HG03439 (cell line): ENCODE measurements around the gene P2RX6.
"Not testable (repeated sequence)": the region's sequence is repeated elsewhere in the genome, so short reads cannot be mapped to it uniquely, and the experiment has no call there.

Experiments used
- ATAC-seq: cut with Tn5 transposase; IDR thresholded peaks from one replicate; pipeline ENCODE4 v1.9.1; 2021; ENCODE audit warnings: mild to moderate bottlenecking, moderate library complexity; ENCODE audit not compliant: unreplicated experiment

The P2RX6 gene

DNA sequence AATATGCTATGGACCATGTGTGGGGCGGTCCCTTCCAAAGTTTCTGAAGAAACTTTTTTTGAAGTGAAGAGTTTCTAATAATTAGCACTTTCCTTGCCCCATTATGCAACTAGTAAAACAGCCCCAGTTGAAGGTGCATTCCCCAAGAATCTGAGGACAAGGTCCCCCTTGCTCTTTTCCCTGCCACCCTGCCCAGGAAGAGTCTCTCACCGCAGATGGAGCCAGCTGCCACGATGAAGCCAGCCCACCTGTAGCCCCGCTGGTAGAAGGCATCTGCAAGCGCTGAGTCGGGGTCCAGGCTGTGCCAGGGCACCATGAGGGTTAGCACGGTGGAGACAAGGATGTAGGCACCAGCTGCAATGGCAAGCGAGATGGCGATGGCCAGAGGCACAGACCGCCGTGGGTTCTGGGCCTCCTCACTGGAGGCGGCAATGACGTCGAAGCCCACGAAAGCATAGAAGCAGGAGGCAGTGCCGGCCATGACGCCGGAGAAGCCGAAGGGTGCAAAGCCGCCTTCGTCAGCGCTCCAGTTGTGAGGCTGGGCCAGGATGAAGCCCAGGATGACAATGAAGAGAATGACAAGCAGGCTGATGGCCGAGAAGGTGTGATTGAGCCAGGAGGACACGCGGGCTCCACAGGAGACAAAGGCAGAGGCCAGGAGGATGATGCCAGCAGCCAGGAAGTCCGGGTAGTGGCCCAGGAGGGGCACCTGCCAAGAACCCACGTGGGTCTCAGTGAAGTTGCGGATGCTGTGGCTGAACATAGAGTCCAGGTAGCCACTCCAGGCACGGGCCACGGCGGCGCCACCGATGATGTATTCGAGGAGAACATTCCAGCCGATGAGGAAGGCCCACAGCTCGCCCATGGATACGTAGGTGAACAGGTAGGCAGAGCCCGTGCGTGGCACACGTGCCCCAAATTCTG lies 15.9 kb downstream of the P2RX6 start:
- no peak for ATAC-seq

DNA sequence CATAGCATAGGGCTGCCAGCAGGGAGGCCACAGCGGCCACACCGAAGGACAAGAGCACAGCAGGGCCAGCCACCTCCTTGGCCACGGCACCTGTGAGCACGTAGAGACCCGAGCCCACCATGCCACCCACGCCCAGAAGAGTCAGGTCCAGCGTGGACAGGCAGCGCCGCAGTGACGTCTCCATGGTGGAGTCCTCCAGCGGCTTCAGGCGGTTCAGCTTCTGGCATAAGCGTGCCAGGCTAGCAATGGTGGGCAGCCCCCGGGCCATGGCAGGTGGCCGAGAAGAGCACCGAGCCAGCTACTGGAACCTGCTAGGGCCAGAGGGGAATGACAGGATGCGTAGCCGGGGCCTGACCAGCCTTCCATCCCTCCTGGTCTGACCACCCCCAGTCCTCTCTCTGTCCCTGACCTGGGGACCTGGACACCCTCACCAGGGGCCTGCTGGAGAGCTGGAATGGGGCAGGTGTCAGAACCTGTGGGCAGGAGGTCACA lies 16.6 kb downstream of the P2RX6 start:
- no peak for ATAC-seq

DNA sequence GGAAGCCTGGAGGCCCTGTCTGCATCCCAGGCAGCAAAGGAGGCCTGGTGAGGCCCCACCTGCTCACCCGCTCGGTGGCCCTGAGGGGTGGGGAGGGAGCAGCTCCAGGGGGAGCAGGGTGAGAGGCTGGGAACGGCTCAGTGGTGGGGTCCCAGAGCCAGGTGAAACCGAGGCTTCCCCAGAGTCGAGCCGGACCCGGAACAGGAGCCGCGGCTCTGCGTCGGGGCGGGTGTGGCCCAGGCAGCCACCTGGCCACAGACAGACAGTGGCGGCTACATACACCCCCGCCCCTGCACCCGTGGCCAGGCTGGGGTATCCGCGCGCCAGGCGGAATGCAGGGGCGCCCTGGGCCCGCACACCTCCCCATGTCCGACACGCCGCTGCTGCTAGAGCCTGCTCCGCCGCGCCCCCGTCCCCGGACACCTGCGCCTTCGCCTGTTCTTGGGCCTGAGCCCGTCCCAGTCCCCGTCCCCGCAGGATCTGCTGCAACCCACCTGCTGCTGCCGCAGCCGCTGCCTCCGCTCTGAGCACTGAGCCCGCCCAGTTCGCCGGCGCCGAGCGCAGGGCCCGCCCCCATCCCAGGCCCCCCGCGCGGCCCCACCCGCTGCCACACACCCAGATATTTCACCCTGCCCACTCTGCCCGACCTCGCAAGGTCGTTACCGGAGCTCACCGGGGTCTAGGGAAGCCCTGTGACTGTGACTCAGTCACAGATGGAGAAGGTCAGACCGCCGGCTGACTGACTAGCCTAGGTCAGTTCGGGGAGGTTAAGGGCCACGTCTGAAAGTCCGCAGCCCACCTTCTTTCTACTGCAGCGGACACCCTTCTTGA lies 17.3 kb downstream of the P2RX6 start, which contains the start of gene SLC7A4:
Gene SLC7A4 (minus strand): TSS at position 525 of the 831 bp plus-strand sequence. CDS start 749 bp downstream, outside the sequence.
- ATAC-seq, result no peak

DNA sequence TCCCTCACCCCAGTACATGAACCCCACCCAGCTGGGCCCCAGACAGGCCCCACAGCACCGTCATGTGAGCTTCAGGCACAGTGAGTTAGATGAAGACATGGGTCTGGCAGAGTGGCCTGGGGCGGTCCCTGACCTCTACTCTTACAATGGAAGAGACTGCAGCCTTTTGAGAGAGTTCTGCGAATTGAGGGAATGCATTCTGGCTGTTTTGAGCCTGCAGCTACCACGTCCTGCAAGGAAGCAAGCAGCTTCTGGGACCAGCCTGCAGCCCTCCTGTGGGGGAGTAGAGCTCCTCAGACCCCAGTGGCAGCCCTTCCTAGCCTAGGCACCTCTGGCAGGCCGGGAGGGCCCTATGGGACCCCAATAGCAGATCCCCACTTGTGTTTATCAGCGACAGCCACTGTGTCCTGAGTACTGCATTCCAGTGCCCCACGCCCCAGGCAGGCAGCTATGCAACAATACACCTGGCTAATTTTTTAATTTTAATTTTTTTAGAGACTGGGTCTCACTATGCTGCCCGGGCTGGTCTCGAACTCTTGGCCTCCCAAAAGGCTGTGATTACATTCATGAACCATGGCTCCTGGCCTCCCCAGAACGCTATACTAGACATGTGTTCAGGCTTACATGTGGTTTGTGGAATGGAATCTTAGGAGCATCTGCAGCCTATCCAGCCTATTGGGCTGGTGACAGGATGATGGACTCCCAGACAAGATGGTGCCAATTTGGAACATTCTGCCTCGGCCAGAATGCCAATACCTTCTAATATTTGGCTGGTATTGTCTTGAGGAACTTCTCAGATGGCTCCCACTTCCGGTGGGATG lies 18.1 kb downstream of the P2RX6 start:
- no peak for ATAC-seq

DNA sequence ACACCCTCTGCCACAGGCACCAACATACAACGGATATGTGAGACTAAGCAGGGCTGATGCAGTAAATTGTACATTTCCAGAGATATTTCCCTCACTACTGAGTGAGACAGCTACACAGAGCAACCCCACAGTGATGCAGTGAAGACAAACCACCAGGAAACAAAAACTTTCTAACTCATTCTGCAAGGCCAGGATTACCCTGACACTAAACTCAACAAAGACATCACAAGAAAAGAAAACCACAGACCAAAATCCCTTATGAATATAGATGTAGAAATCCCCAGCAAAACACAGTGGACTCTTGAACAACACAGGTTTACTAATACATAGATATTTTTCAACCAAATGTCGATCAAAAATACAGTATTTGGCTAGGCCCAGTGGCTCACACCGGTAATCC lies 18.9 kb downstream of the P2RX6 start:
- ATAC-seq, result no peak

DNA sequence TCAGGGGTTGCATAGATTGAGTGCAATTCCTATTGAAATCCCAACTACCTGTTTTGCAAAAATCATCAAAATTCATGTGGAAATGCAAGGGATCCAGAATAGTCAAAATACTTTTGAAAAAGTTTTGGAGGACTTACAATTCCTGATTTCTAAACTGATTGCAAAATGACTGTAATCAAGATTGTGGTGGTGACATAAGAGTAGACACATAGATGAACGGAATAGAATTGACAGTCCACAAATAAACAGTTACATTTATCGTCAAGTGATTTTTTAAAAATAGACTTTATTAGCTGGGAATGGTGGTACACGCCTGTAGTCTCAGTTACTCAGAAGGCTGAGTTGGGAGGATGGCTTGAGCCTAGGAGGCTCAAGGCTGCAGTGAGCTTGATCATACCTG lies 20.0 kb downstream of the P2RX6 start:
- ATAC-seq, result no peak

DNA sequence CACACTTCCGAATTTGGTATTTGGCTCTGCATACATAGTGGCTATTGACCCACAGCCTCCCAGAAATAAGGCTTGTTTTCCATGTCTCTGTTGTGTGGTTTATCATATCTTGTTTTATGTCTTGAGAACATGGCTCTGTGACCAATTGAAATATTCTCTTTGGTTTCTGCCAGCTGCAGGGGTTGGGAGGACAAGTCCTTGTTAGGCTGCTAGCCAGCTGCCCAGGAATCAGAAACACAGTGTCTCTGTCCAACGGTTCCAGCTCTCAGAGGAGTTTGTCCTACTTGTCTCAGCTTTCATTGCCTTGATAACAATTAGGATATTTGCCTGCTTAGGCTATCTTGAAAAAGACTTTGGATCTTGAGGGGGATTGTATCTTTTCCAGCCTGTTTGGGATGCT lies 23.4 kb downstream of the P2RX6 start:
- ATAC-seq, result no peak

DNA sequence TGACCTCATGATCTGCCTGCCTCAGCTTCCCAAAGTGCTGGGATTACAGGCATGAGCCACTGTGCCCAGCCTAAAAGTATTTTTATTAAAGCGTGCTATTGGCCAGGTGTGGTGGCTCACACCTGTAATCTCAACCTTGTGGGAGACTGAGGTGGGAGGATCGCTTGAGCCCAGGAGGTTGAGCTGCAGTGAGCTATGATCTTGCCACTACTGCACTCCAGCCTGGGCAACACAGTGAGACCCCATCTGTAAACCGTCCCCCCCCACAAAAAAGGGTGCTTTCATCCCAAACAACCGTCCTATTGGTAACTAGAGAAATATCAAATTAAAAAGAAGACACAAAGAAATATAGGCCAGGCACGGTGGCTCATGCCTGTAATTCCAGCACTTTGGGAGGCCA lies 24.2 kb downstream of the P2RX6 start:
- not testable (repeated sequence) for ATAC-seq

DNA sequence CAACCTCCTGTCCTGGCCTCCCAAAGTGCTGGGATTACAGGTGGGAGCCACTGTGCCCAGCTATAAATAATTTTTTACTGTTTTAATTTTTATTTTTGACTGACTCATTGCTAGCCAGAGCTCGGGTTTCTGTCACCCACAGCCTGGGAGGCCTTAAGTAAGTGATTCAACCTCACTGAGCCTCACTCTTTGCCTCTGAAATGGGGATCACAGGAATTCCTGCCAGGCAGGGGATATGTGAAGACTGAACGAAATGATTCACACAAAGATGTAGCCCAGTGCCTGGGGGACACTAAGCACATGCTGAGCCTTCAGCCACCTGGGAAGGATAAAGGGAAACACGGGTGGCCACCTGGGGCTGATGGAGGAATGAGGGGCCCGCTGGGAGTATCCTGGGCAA lies 27.0 kb downstream of the P2RX6 start:
- ATAC-seq, result no peak

DNA sequence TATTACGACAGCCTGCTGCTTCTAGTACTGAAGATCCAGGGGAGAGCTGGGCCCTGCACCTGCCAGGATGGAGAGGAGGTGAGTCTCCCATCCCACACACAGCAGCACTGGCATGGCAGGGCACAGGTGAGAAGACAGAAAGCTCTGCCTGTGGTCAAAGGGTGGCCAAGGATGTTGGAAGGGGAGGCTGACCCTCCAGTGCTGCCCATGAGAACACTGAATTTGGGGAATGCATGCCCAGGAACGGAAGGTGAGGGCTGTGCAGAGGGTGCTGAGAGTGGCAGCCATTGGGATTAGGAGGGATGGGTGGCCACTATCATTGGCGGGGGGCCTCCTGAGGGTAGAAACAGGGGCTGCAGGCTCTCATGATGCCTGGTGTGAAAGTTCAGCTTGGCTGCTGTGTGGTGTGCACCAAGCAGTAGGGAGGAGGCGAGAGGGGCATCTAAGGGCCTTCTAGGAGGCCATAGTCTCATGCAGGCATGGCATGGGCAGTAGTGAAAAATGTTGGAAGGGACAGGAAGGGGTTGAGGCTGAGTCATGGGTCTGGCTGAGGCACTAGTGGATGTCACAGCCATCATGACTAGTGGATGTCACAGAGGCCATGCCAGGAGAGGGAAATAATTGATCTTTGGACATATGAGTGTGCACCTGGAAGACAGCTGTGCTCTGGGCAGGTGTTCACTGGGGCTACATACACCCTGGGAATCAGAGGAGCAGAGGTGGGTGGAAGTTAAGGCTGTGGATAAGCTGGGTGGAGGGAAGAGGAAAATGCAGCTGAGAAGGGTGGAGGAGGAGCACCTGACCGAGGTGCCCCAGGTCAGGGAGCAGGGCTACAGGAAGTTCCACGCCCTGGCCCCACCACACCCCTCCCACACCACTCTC lies 28.3 kb downstream of the P2RX6 start:
- no peak for ATAC-seq

DNA sequence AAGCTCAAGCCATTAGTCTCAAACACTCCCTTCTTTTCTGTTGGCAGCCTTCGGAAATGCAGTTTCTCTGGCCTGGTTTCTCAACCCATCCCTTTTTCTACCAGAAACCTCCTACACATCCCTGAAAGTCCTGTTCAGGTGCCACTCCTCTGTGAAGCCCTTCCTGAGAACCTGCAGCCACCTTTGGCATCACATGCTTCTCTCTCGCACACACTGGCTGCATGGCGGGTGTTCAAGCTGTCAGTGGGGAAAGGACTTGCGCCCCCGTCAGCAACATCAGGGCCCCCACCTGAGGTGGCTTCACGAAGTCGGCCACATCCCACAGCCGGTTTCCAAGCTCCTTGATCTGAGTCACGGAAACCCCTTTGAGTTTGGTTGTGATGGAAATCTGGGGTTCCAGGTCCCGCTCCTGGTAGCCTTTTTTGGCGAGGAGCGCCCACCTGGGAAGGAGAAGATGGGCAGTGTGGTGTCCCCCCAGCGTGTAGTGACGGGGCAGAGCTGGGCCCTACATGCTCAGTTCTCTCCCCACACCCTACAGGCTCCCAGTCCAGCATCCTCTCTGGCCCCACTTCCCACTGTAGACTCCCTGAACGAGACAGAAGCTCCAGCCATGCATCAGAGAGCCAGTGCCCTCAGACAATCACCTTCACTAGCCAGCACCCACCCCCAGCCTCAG lies 29.0 kb downstream of the P2RX6 start:
- ATAC-seq, result no peak

DNA sequence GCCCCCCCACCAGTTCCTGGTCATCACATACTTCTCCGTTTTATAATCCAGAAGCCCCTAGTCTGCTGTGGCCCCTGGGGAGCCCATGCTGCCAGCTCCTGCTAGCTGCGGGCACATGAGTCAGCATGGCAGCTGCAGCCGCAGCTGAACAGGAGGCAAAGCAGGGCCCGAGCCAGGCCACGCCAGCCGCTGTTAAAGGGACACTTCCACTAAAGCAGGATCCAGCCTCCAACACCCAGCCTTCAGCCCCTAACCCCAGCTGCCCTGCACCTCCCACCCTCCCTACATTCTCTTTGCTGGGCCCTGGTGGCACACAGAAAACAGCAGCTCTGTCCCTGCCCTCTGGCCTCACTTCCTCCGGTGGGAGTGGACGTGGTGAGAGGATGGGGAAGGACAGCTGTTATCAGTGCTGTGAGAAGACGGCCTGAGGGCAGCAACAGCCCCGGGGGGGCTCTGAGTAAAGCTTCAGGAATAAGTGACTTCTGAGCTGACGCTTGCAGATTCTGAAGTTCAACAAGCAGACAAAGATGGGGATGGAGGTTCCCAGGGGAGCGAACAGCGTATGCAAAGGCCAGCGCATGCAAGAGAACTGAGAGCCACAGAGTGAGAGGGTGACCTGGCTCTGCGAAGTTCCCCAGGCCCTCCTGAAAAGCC lies 30.1 kb downstream of the P2RX6 start:
- no peak for ATAC-seq

DNA sequence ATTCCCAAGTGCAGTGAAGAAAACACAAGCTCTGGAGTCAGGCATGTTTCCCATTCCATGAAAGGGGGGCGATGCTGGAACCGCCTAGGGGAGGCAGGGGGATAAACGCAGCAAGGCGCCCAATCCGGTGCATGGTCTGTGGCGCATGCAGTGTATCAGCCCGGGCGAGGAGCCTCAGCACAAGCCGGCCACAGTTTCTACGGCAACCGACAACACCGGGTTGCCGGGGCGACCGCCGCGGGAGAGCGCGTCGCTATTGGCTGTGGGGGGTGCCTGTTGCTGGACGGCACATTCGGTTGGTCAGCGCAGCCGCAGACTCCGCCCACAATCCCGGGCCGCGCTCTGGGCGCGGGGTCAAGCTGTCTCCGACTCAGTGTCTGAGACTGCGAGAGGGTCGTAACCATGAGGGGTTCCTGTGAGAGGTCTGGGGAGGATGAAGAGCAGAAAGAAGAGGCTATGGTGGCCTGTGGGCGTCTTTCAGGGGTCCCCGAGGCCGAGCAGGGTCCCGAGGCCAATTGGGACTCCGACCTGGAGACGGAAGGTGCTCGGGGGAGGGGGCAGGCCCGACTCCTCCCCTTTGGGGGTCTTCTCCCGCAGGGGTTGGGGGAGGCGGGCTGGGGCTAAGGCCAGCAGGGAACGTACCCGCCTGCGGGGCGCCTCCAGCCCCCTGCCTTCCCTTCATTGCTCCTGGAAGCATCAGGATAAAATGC lies 30.8 kb downstream of the P2RX6 start, which contains the start of gene LRRC74B:
Gene LRRC74B (plus strand): TSS at position 362 of the 710 bp plus-strand sequence. CDS start 41 bp downstream, at position 403.
- ATAC-seq, result peak; percentile 79

DNA sequence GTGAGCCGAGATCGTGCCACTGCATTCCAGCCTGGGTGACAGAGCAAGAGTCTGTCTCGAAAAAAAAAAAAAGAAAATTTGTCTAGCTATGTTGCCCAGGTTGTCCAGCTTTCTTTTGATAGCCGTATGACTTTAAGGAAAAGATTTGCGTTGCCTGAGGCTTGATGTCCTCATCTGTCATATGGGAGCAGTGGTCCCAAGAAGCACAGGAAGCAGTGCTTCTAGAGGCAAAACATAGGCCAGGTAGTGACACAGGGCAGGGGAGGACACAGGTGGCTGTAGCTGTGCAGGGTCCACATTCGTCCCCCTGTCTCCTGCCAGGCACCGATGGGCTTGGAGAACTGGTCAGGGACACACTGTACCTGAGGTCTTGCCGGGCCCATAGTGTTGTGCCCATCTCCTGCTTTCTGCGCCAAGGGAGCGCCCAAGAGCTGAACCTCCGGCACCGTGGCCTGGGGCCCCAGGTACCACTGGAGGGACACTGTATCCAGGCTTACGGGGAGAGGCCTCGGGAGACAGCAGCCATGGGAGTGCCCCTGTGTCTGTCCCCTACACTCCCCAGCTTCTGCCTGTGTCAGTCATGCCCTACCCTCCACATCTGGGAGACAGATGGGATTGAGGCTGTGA lies 32.2 kb downstream of the P2RX6 start:
- no peak for ATAC-seq

DNA sequence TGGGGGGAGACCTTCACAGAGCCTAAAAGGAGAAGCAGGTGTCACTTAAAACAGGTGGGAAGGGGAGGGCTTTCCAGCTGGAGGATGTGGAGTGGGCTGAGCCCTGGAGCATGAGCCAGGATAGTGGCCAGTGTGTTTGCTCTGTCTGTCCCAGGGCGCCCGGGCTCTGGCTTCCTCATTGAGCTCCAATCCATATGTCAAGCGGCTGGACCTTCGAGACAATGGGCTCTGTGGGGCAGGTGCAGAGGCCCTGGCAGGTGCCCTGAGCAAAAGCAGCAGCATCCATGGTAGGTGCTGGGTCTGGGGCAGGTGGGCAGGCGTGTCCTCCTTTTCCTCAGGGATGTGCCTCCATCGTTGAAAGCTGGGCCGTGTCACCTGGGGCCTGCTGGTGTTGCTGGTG lies 32.8 kb downstream of the P2RX6 start:
- no peak for ATAC-seq

DNA sequence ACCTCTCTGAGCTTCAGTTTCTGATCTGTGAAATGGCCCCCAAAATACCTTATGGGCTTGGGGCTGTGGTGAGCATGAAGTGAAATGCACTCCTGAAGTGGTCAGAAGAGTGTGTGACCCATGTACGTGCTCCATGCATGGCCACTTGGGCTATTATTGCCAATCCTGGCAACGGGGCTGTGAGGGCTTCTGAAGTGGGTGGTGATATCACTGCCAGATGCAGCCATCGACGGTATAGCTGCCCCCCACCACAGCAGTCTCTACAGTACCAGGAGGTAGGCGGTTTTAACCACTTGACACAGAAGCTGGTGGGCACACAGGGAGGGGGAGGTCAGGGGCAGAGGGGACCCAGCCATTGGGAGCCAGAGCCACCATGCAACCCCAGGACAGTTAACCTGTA lies 33.5 kb downstream of the P2RX6 start:
- ATAC-seq, result not testable (repeated sequence)

DNA sequence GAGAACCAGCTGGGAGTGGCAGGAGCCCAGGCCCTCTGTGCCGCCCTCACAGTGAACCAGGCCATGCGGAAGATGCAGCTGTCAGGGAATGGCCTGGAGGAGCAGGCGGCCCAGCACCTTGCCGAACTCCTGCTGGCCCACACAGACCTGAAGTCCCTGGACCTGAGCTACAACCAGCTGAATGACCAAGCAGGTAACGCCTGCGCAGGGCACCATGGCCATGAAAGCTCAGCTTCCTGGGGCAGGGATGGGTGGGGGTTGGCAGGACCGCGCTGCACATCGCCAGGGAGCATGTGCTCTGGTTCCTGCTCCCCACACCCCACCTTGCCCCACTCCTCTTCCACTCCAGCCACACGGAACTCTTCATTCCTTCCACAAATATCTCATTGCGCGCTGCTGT lies 34.0 kb downstream of the P2RX6 start:
- not testable (repeated sequence) for ATAC-seq
